WTC11 (cell line): ENCODE results near the gene MCM5. TPM values are rescaled to one million over a fixed set of nuclear protein-coding genes. Genes with fewer than 3 reads are reported as not detected.

Source experiments
- ATAC-seq: fragments of 200-7000 bp; cut with Tn5 transposase; 2 replicates; pipeline ENCODE4 v1.10.0; 2021; ENCODE audit warnings: mild to moderate bottlenecking, moderate library complexity
- CTCF ChIA-PET: fragments of 300-600 bp; sonication (Branson Sonifier 250); formaldehyde crosslinking; loops from one replicate; lab custom pipeline; 2021; ENCODE audit warnings: antibody characterized with exemption; lab: Charles Lee
- POLR2A ChIA-PET: fragments of 350-600 bp; sonication (Branson Sonifier 250); formaldehyde crosslinking; loops from one replicate; lab custom pipeline; 2021; ENCODE audit warnings: antibody characterized with exemption; lab: Charles Lee
- DNase-seq: peaks from one replicate; pipeline ENCODE4 v3.0.0; 2021; ENCODE audit warnings: low spot score
- H3K27ac Mint-ChIP-seq: 2 replicates; pipeline ENCODE4 v1.8.0; 2021; ENCODE audit warnings: mixed read lengths
- H3K27me3 Mint-ChIP-seq: 2 replicates; pipeline ENCODE4 v1.8.0; 2021; ENCODE audit warnings: low read depth, mild to moderate bottlenecking, moderate library complexity, mixed read lengths
- H3K36me3 Mint-ChIP-seq: 2 replicates; pipeline ENCODE4 v1.8.0; 2021; ENCODE audit warnings: mixed read lengths
- H3K4me1 Mint-ChIP-seq: 2 replicates; pipeline ENCODE4 v1.8.0; 2022; ENCODE audit warnings: mixed read lengths
- H3K4me3 Mint-ChIP-seq: 2 replicates; pipeline ENCODE4 v1.8.0; 2021; ENCODE audit warnings: mild to moderate bottlenecking, moderate library complexity, mixed read lengths
- H3K9me3 Mint-ChIP-seq: 2 replicates; pipeline ENCODE4 v1.8.0; 2021; ENCODE audit warnings: mixed read lengths
- ATF2 ChIP-seq: sonication (generic); formaldehyde crosslinking; IDR thresholded peaks from 2 replicates; pipeline ENCODE4 v1.8.1; 2022; ENCODE audit warnings: low read depth, missing genetic modification reagents, borderline replicate concordance
- CDX4 ChIP-seq: fragments of 250-450 bp; sonication (Bioruptor Pico); IDR thresholded peaks from 2 replicates; pipeline ENCODE4 v1.9.0; 2021; ENCODE audit warnings: moderate library complexity, mild to moderate bottlenecking, inconsistent platforms, borderline replicate concordance
- E2F4 ChIP-seq: sonication (generic); formaldehyde crosslinking; IDR thresholded peaks from 2 replicates; pipeline ENCODE4 v1.8.1; 2022; ENCODE audit warnings: low read depth, mild to moderate bottlenecking, moderate library complexity, missing genetic modification reagents, borderline replicate concordance
- ELF4 ChIP-seq: sonication (generic); formaldehyde crosslinking; IDR thresholded peaks from 2 replicates; pipeline ENCODE4 v1.8.1; 2022; ENCODE audit warnings: low read depth, mild to moderate bottlenecking, moderate library complexity, missing genetic modification reagents
- ERG ChIP-seq: fragments of 250-450 bp; sonication (Bioruptor Pico); IDR thresholded peaks from 2 replicates; pipeline ENCODE4 v1.8.0; 2021; ENCODE audit warnings: mild to moderate bottlenecking
- GRHL2 ChIP-seq: fragments of 250-450 bp; sonication (Bioruptor Pico); IDR thresholded peaks from 2 replicates; pipeline ENCODE4 v1.8.0; 2022; ENCODE audit warnings: mild to moderate bottlenecking, moderate library complexity; ENCODE audit not compliant: insufficient replicate concordance, severe bottlenecking
- IRF2 ChIP-seq: sonication (generic); formaldehyde crosslinking; IDR thresholded peaks from 2 replicates; pipeline ENCODE4 v1.8.0; 2022; ENCODE audit warnings: low read depth, missing genetic modification reagents, borderline replicate concordance
- KAT7 ChIP-seq: sonication (generic); formaldehyde crosslinking; IDR thresholded peaks from 2 replicates; pipeline ENCODE4 v1.8.1; 2023; ENCODE audit warnings: missing genetic modification reagents, mild to moderate bottlenecking, borderline replicate concordance
- MLX ChIP-seq: sonication (generic); formaldehyde crosslinking; IDR thresholded peaks from 2 replicates; pipeline ENCODE4 v1.8.1; 2023; ENCODE audit warnings: mild to moderate bottlenecking, missing genetic modification reagents, moderate library complexity
- NR2C2 ChIP-seq: sonication (generic); formaldehyde crosslinking; IDR thresholded peaks from 2 replicates; pipeline ENCODE4 v1.8.0; 2022; ENCODE audit warnings: mild to moderate bottlenecking, missing genetic modification reagents
- PRRX2 ChIP-seq: fragments of 250-450 bp; sonication (Bioruptor Pico); IDR thresholded peaks from 2 replicates; pipeline ENCODE4 v1.8.0; 2021; ENCODE audit warnings: mild to moderate bottlenecking
- SMAD4 ChIP-seq: sonication (generic); formaldehyde crosslinking; IDR thresholded peaks from 2 replicates; pipeline ENCODE4 v1.8.0; 2022; ENCODE audit warnings: mild to moderate bottlenecking, missing genetic modification reagents
- SP1 ChIP-seq: sonication (generic); formaldehyde crosslinking; conservative IDR thresholded peaks from 2 replicates; pipeline ENCODE4 v1.8.1; 2022; ENCODE audit warnings: missing genetic modification reagents
- TEAD1 ChIP-seq: sonication (generic); formaldehyde crosslinking; IDR thresholded peaks from 2 replicates; pipeline ENCODE4 v1.8.0; 2022; ENCODE audit warnings: mild to moderate bottlenecking, missing genetic modification reagents
- USF1 ChIP-seq: sonication (generic); formaldehyde crosslinking; IDR thresholded peaks from 2 replicates; pipeline ENCODE4 v1.8.0; 2022; ENCODE audit warnings: mild to moderate bottlenecking, missing genetic modification reagents
- ZMAT4 ChIP-seq: fragments of 250-450 bp; sonication (Bioruptor Pico); IDR thresholded peaks from 2 replicates; pipeline ENCODE4 v1.9.0; 2021; ENCODE audit warnings: mild to moderate bottlenecking
- ZNF121 ChIP-seq: sonication (generic); formaldehyde crosslinking; IDR thresholded peaks from 2 replicates; pipeline ENCODE4 v1.8.0; 2023; ENCODE audit warnings: missing genetic modification reagents
- ZNF138 ChIP-seq: sonication (generic); formaldehyde crosslinking; conservative IDR thresholded peaks from 2 replicates; pipeline ENCODE4 v1.8.1; 2022; ENCODE audit warnings: mild to moderate bottlenecking, moderate library complexity, missing genetic modification reagents
- ZNF219 ChIP-seq: sonication (generic); formaldehyde crosslinking; IDR thresholded peaks from 2 replicates; pipeline ENCODE4 v1.8.0; 2023; ENCODE audit warnings: missing genetic modification reagents, mild to moderate bottlenecking, borderline replicate concordance
- total RNA-seq: library from RNA; stranded (reverse); gene quantifications from 3 replicates; pipeline ENCODE4 v1.2.3, GENCODE V29; 2021

Gene MCM5
- total RNA-seq, 1 experiment from 2014 or later, result 261 TPM

- Mint-ChIP-seq H3K4me3 (no peak overlapping the region), H3K27me3 (no peaks in the 10 kb centered on the region), H3K4me1 (peaks cover 7% of the 10 kb centered on the region; the same call in 1 of the 2 replicates), H3K36me3 (peaks cover 91% of the 10 kb centered on the region), H3K27ac (peak overlapping the region; percentile 3; the same call in 1 of the 2 replicates), H3K9me3 (no peaks in the 10 kb centered on the region)
- ChIA-PET CTCF (interaction anchor here (1.2 kb wide), 1 partner anchor 24 kb away, joined by 3 read pairs; no protein-coding TSS in a partner anchor), POLR2A (no interaction called here)
- TF ChIP-seq E2F4 (CRISPR knock-in tag) (no peak), GRHL2 (CRISPR knock-in tag) (no peak), SMAD4 (no peak), PRRX2 (CRISPR knock-in tag) (no peak), SP1 (CRISPR knock-in tag) (no peak), ELF4 (CRISPR knock-in tag) (no peak), ZNF121 (CRISPR knock-in tag) (no peak), ATF2 (CRISPR knock-in tag) (no peak), MLX (CRISPR knock-in tag) (no peak), ERG (CRISPR knock-in tag) (no peak), USF1 (CRISPR knock-in tag) (no peak), NR2C2 (no peak), IRF2 (no peak), KAT7 (CRISPR knock-in tag) (no peak), CDX4 (no peak), ZNF138 (no peak), ZMAT4 (CRISPR knock-in tag) (no peak), TEAD1 (CRISPR knock-in tag) (no peak), ZNF219 (CRISPR knock-in tag) (no peak)
- DNase-seq, result no peak
- ATAC-seq, result no peak
Measured at GRCh38 chr22:35407362-35407761, 7.4 kb downstream of the MCM5 start.
